HG02943 (cell line): ENCODE data around the gene ZSCAN20.

Source experiments
- ATAC-seq: cut with Tn5 transposase; IDR thresholded peaks from one replicate; pipeline ENCODE4 v1.9.1; 2021; ENCODE audit warnings: mild to moderate bottlenecking, low read depth, moderate library complexity; ENCODE audit not compliant: unreplicated experiment

ZSCAN20 gene

GRCh38 chr1:33472269-33472980 lies at the start of gene ZSCAN20:
Gene ZSCAN20 (plus strand): TSS chr1:33472645. CDS start chr1:33479289, 6,644 bp downstream.
- ATAC-seq = peak; percentile 93

DNA sequence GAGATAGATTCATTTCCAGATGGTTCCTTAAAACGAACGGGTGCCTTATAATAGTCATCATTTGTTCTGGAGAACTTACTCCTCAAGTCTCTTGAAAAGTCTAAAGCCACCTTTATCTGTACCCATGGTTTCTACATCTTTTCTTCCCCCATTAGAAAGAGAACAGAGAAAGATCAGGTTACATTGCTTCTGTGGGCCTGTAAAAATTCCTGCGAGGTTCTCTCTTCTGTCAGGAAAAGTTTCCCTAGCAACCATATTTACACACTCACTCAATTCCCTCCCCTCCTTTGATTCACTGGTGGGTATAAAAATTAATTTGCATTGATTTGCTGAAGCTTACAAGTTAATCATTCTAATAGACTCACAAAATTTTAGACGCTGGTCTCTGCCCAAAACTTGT lies 48.2 kb upstream of the ZSCAN20 start:
- no peak for ATAC-seq

- ATAC-seq = no peak
These were observed 47.8 kb upstream of the ZSCAN20 start for GRCh38 chr1:33424610-33425009.

DNA sequence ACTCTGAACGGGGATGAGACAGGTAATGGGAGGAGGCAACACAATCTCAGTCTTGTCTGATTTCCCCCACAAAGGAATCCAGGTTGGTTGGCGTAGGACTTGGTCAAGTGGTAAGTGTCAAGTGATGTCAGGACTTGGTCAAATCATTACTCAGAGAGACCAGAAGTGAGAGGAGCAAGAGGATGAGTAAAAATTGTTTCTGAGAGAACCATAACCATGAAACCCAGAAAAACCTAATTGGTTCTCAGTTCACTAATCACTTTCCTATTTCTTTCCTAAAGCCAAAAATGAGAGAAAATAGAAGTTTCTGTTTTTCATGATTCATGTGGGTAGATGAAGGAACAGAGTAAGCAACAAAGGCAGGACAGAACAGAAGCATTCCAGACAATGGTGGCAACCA lies 46.5 kb upstream of the ZSCAN20 start:
- ATAC-seq = no peak

GRCh38 chr1:33426916-33427315 lies 45.5 kb upstream of the ZSCAN20 start:
- ATAC-seq = no peak

DNA sequence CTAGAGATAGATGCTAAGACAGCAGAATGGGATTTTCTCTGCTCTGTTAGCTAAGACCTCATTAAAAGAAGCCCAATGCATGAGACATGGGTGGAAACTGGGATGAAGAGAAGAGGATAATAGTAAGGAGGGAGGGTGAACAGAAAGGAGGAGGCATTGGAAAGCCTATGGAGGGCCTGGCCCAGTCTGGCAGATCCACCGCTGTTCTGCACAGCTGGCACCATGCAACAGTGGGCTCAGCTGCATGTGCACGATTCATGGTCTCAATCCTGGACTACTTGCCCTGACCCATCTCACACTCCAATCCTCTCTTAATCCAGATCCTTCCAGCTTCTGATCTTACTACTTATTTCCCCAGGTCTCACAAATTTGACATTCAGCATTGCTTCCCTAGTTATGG lies 43.8 kb upstream of the ZSCAN20 start:
- ATAC-seq = no peak

DNA sequence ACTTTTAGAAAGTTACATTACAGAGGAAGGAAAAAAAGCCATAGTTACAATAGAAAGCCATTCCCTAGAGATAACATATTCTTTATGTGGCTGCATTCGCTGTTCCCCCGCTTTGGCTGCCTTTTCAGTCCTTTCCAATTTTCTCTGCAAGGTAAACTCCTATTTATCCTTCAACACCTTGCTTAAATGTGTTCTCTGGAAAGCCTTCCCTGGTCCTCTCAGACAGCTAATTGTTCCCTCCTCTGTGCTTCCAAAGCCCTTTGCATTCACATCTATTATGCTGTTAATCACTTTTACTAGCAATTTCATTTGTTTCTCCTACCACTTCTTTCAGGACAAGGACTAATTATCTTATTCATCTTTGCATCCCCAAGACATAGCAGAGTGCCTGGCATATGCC lies 43.1 kb upstream of the ZSCAN20 start:
- ATAC-seq = no peak

GRCh38 chr1:33429856-33430691 lies 42.4 kb upstream of the ZSCAN20 start:
- peak; percentile 12 for ATAC-seq

GRCh38 chr1:33430692-33431593 lies 41.5 kb upstream of the ZSCAN20 start, which contains the start of gene PHC2:
Gene PHC2 (minus strand): TSS chr1:33431095. CDS start chr1:33375539, 55,556 bp downstream.
- ATAC-seq = peak; percentile 90

DNA sequence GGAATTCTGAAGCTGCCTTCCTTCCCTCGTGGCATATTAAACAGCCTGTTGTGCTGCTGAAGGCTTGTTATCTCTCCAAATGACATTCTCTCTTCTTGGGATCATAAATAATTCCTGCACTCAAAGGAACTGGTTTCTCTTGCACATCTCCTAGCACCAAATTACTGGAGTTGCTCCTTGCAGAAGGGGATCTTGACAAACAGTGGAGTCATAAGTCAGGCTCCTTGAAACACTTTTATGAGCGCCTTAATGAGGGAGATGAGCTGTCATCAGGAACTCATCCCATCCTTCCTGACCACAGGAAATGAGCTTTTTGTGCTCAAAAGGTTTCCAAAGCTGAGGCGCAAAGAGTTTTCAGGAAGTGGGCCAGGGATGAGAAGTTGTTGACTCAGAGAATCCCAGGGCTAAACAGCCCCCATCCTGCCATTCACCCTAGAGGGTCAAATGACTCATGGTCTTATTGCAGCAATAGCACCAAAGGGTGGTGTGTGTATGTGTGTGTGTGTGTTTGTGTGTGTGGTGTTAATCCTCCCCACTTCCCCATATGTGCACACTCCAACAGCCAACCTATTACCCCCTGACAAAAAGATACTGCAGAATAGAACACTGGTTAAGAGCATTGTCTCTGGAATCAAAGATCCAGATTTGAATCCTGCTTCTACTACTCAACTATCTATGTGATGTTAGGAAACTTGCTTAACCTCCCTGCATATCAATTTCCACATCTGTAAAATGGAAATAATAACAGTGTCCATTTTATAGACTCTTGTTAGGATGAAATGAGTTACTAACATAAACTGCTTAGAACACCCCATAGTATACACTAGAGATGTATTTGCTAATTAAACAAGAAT lies 38.7 kb upstream of the ZSCAN20 start:
- ATAC-seq = no peak

GRCh38 chr1:33434363-33434750 lies 38.1 kb upstream of the ZSCAN20 start:
- no peak for ATAC-seq

- ATAC-seq = no peak
These were observed 37.2 kb upstream of the ZSCAN20 start for GRCh38 chr1:33435096-33435820.

GRCh38 chr1:33436557-33437285 lies 35.7 kb upstream of the ZSCAN20 start:
- no peak for ATAC-seq

GRCh38 chr1:33438364-33439160 lies 33.9 kb upstream of the ZSCAN20 start:
- no peak for ATAC-seq

- ATAC-seq = no peak
These were observed 32.8 kb upstream of the ZSCAN20 start for GRCh38 chr1:33439662-33440061.

GRCh38 chr1:33441088-33441745 lies 31.2 kb upstream of the ZSCAN20 start:
- ATAC-seq = no peak

DNA sequence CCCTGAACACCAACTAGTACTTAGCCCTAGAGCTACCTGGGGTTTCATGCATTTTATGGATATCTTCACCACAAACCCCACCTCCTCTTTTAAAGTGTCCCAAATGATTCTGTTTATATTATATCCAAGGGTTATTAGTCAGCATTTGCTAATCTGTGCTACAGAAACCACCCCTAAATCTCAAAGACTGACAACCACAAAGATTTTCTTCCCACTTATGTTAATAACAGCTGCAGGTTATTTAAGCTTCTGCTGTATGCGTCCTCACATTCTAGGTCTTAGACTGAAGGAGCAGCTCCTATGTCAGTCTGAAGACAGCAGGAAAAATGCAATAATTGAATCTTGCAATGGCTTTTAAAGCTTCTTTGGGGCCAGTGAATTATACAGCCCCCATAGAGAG lies 30.3 kb upstream of the ZSCAN20 start:
- no peak for ATAC-seq
